GM21825 (cell line): Measurements from ENCODE around the gene KRTAP4-16.
"Not testable (repeated sequence)": the region's sequence is repeated elsewhere in the genome, so short reads cannot be mapped to it uniquely, and the experiment has no call there.

Source experiments
- ATAC-seq: cut with Tn5 transposase; IDR thresholded peaks from one replicate; pipeline ENCODE4 v1.9.1; 2021; ENCODE audit warnings: mild to moderate bottlenecking, moderate library complexity; ENCODE audit not compliant: unreplicated experiment

The KRTAP4-16 gene

GRCh38 chr17:41101586-41102259, at the start of gene KRTAP4-16:
KRTAP4-16 (minus strand) TSS chr17:41102209; CDS start chr17:41102209, 0 bp downstream.
- no peak for ATAC-seq

DNA sequence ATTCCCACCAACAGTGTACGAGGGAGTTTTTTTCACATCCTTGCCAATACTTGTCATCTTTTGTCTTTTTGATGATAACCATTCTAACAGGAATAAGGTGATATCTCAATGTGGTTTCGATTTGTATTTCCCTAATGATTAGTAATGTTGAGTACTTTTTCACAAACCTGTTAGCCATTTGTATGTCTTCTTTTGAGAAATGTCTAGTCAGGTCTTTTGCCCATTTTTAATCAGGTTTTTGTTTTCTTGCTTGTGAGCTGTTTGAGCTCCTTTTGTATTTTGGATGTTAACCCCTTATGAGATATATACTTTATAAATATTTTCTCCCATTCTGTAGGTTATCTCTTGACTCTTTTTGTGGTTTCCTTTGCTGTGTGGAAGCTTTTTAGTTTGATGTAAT, 49.5 kb upstream of the KRTAP4-16 start:
- ATAC-seq, result no peak

DNA sequence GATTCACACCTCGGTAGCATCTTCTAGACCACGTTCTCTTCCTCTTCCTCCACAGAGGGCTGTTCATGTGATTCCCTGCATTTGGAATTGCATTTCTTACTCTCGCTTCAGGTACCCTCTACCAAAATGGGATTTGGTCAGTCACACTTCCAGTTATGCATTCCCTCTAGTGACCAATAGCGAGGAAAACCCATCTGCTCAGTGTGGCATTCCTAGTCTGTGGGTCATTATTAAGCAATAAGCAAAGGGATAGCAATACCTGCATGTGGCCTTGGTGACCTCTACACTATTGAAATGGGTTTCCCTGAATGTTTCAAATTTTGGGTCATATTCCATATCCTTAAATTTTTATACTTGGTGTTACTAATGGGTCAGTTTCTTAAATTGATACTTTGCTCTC, 48.0 kb upstream of the KRTAP4-16 start:
- no peak for ATAC-seq

- ATAC-seq, result no peak
These were observed 47.6 kb upstream of the KRTAP4-16 start, which contains the start of gene KRTAP4-5 for GRCh38 chr17:41149652-41149985. KRTAP4-5 (minus strand) TSS chr17:41149825; CDS start chr17:41149767, 58 bp downstream.

DNA sequence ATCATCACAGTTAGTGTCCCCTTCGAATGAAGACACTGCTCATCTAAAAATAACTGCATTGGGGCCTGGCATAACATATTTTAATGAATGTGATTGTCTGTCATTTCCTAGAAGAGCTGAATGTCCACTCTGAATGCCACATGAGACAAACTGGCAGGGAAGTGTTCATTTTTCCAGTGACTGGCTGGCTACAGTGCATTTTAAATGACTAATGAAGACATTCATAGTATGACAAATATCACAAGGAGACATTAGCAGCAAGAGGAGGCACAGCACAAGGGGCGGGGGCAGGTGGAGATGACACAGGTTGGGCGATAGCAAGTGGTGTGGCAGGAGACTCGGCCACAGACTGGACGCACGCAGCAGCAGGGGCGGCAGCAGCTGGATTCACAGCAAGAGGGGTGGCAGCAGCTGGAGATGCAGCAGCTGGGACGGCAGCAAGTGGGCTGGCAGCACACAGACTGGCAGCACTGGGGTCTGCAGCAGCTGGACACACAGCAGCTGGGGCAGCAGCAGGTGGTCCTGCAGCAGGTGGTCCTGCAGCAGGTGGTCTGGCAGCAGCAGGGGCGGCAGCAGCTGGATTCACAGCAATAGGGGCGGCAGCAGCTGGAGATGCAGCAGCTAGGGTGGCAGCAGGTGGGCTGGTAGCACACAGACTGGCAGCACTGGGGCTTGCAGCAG, 47.1 kb upstream of the KRTAP4-16 start:
- ATAC-seq, result not testable (repeated sequence)

DNA sequence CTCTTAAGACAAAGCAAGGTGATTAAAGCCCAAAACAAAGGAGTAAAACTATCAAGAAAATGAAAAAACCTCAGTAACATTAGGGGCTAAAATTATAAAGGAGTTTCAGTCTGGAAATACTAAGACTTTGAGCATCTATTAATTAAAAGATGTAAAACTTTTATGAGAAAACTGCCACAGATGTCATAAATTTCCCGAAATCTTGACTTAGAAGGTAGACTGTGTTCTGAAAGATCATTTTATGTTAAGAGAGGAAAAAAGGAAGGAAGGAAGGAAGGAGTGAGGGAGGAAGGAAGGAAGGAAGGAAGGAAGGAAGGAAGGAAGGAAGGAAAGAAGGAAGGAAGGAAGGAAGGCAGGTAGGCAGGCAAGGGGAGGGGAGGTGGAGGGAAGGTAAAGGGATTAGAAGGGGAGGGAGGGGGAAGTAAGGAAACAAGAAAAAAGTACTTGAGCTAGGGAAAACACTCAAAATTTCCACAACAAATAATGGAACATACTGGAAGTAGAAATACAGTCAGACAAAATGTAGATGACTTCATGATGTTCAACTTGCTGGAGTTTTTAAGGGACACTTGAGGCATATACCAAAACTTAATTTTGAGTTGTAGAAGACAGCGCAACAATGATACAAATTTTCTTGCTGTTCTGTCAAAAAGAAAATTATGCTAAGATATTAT, 45.7 kb upstream of the KRTAP4-16 start:
- ATAC-seq, result no peak

- ATAC-seq, result no peak
These were observed 43.3 kb upstream of the KRTAP4-16 start for GRCh38 chr17:41145261-41145660.

DNA sequence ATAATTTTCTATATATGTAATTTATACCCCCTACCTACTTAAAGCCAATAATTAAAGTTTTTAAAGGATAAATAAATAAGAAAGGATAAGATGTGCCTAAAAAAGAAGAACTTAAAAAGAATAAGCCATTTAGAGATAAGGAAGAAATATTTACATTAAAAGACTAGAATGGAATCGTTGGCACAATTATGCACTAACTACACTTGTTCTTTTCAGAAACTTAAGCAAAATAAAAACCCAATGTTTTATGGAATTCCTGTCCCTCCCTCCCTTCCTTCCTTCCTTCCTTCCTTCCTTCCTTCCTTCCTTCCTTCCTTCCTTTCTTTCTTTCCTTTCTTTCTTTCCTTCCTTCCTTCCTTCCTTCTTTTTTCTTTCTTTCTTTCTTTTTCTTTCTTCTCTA, 42.8 kb upstream of the KRTAP4-16 start:
- no peak for ATAC-seq

GRCh38 chr17:41141361-41141760, 39.4 kb upstream of the KRTAP4-16 start:
- ATAC-seq, result no peak

GRCh38 chr17:41140360-41141131, 38.5 kb upstream of the KRTAP4-16 start, which contains the start of gene KRTAP4-6:
KRTAP4-6 (minus strand) TSS chr17:41140544; CDS start chr17:41140487, 57 bp downstream.
- ATAC-seq, result no peak

- ATAC-seq, result not testable (repeated sequence)
These were observed 37.9 kb upstream of the KRTAP4-16 start for GRCh38 chr17:41139865-41140264.

DNA sequence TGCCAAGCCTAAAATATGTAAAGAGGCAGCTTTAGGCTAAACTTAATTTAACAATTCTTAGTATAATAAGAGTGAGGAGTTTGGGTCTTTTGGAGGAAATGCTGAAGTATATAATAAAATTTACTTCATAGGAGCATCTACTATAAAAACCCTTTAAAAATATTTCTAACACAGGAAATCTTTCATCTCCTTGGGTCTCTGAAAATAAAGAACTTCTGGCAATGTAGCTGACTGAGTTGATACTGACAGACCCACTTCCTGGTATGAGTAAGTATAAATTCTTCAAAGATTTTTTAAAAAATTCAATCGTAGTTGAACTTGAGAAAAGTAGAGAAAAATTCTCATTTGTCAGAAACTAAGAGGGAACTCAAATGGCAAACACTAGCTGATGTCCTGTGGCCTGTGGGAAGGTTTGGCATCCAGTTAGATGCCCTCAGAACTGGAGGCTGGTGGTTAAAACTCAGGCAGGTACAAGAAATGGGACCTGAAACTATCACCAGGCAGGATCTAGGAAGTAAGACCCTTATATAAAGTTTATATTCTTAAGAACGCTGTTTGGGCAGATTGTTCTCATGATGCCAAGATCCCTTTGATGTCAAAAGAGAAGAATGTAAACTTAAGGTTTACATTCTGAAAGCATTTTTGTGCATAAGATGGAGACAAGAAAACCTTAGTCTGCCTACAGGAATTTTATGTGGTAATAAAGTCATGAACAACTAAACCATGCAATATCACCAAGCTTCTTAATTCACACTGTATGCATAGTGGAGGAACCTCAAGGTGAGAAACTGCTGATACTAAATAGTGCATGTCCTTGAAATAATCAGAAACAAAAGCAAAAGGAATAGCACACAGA, 32.1 kb upstream of the KRTAP4-16 start:
- ATAC-seq, result no peak

GRCh38 chr17:41131979-41132378, 30.0 kb upstream of the KRTAP4-16 start:
- ATAC-seq, result no peak

GRCh38 chr17:41127371-41127770, 25.4 kb upstream of the KRTAP4-16 start:
- no peak for ATAC-seq

DNA sequence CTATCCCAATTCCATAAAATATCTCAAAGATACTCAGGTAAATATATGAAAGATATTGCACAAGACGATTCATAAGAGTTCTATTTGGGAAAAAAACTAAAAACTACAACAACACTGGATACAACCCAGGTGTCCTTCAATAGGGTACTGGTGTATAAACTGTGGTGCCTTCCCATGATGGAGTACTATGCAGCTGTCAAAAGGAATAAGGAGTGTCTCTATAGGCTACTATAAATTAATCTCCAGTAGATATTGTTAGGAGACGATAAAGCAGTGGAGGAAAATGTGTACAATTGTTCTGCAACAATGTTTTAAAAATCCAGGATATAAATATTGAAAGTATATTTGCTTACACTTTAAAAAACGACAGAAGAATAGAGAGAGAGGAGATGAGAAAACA, 24.4 kb upstream of the KRTAP4-16 start:
- no peak for ATAC-seq

GRCh38 chr17:41125064-41125463, 23.1 kb upstream of the KRTAP4-16 start:
- no peak for ATAC-seq

DNA sequence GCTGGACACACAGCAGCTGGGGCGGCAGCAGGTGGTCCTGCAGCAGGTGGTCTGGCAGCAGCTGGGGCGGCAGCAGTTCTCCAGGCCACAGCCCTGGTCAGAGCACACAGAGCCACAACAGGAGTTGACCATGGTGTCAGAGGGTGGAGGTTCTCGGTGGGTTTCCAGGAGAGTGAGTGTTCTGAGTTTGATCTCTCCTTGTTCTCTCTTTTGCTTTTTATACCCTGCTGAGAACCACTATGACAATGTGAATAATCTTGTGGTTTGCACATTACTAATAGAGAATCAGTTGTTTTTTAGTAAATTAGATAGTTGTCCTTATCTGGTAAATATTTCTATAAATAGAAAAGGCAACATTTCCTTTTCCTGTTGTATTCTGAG, 22.0 kb upstream of the KRTAP4-16 start, which contains the start of gene KRTAP4-12:
TSS of gene KRTAP4-12 (minus strand) at position 192 of the 381 bp plus-strand sequence. CDS start at position 132, 60 bp downstream.
- not testable (repeated sequence) for ATAC-seq

DNA sequence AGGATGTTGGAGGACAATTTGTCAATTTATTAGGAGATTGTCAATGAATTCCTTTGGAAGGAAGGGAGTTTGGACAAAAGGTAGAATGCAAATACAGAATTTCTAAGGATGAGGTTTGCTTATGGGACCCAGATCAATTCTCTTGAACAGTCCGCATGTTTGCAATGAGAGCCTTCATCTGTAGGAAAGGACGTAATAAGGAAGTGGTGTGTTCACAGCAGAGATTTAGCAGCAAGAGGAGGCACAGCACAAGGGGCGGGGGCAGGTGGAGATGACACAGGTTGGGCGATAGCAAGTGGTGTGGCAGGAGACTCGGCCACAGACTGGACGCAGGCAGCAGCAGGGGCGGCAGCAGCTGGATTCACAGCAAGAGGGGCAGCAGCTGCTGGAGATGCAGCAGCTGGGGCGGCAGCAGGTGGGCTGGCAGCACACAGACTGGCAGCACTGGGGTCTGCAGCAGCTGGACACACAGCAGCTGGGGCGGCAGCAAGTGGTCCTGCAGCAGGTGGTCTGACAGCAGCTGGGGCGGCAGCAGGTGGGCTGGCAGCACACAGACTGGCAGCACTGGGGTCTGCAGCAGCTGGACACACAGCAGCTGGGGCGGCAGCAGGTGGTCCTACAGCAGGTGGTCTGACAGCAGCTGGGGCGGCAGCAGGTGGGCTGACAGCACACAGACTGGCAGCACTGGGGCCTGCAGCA, 21.4 kb upstream of the KRTAP4-16 start:
- not testable (repeated sequence) for ATAC-seq

DNA sequence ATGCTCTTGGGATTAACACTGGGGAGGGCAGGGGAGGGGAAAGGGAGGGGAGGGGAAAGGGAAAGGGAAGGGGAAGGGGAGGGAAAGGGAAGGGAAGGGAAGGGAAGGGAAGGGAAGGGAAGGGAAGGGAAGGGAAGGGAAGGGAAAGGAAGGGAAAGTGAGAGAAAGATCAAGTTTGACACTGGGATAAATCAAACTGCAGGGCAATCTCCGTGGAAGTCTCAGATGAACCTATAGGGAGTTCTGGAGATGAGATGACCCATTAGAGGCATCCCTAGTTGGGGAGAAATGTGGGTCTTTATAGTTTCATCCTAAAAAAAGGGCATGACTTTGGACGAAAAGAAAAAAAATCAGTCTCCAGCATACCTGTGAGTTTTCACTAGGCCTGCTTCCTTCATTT, 19.7 kb upstream of the KRTAP4-16 start:
- ATAC-seq, result no peak
